Frontal cortex (tissue), 4 donors: Measurements from ENCODE around the gene IQCF5. TPM values are rescaled to one million over a fixed set of nuclear protein-coding genes. Genes with fewer than 3 reads are reported as not detected.
"Not testable (repeated sequence)": the region's sequence is repeated elsewhere in the genome, so short reads cannot be mapped to it uniquely, and the experiment has no call there.

ENCODE experiments used
- DNase-seq, 2 donors: peaks; one replicate each; pipeline ENCODE4 v3.0.0; 2012; ENCODE audit warnings: low spot score in 2 of 2
- FAIRE-seq: peaks from 2 replicates; lab custom pipeline; 2012; peaks lifted over from hg19 to GRCh38; lab: Jason Lieb, UNC
- small RNA-seq: library from RNA; depleted of rRNA; stranded (forward); fragments of <200 nt; gene quantifications from one replicate; pipeline ENCODE3, GENCODE V24; 2014
- total RNA-seq: library from RNA; depleted of rRNA; stranded (reverse); fragments of >200 nt; gene quantifications from one replicate; pipeline ENCODE4 v1.2.3, GENCODE V29; 2014
- donor health status: control.
- donor health status: control.
- donor health status: control.

IQCF5 gene
- total RNA-seq, 1 donor from 2014 or later, result not detected

DNA sequence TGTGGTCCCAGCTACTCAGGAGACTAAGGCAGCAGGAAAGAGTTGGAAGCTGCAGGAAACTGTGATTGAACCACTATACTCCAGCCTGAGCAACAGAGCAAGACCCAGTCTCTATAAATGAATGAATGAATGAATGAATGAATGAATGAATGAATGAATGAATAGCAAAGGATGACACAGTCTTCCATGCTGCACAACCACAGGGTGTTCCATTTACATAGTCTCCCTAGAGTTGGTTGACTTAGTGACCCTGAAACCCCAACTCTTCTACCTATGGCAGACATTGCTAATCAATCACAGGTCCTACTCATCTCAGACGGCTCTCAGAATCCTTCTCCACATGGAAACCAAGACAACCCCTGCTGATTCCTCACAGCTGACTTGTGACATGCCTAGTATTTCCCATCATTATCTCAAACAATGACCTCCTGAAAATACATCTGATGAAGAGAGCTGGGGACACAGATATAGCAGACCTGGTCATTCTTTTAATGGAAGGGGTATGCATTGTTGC lies 2.1 kb downstream of the IQCF5 start:
- FAIRE-seq (no peak), DNase-seq (no peak)

DNA sequence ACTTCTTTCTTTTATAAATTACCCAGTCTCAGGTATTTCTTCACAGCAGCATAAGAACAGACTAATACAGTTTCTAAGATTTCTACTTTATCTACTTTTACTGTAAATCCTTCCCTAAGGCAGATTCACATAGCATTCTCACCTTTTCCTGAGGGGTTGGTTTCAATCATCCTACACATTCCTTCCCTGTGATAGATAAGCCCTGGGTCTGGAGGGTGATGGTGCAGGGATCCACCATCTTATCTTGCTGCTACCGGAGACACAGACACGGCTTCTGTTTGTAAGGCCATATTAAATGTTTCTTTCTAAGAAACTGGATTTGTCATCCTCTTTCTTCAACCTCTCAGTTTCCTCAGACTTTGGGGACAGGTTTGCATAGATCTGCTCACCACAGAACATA lies 6.1 kb downstream of the IQCF5 start:
- no peak for FAIRE-seq

DNA sequence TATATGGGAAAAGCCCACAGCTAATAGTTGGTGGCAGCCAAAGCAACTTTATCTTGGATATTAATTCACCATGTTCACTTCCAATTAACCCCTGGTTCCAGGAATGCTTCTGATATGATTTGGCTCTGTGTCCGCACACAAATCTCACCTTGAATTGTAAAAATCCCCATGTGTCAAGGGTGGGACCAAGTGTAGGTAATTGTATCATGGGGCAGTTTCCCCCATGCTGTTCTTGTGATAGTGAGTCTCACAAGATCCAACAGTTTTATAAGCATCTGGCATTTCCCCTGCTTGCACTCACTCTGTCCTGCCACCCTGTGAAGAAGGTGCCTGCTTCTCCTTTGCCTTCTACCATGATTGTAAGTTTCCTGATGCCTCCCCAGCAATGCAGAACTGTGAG lies 6.5 kb downstream of the IQCF5 start:
- FAIRE-seq, DNase-seq: not testable (repeated sequence)

More for the DNA sequence above, 6.1 kb downstream of the IQCF5 start:
- no peak for DNase-seq

DNA sequence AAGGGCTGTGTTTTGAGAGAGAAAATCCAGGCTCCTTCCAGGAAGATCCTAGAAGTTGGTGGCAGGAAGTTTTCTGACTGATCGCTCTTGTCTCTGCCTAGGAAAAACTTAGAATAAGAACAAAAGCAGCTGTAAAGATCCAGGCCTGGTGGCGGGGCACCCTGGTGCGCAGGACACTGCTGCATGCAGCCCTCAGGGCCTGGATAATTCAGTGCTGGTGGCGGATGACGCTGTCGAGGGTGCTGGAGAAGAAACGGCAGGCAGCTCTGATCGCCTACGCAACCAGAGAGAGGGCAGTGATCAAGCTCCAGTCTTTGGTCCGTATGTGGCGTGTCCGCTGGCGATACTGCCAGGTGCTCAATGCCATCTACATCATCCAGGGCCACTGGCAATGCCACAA lies 12.5 kb downstream of the IQCF5 start:
- no peak for FAIRE-seq
- no peak for DNase-seq

DNA sequence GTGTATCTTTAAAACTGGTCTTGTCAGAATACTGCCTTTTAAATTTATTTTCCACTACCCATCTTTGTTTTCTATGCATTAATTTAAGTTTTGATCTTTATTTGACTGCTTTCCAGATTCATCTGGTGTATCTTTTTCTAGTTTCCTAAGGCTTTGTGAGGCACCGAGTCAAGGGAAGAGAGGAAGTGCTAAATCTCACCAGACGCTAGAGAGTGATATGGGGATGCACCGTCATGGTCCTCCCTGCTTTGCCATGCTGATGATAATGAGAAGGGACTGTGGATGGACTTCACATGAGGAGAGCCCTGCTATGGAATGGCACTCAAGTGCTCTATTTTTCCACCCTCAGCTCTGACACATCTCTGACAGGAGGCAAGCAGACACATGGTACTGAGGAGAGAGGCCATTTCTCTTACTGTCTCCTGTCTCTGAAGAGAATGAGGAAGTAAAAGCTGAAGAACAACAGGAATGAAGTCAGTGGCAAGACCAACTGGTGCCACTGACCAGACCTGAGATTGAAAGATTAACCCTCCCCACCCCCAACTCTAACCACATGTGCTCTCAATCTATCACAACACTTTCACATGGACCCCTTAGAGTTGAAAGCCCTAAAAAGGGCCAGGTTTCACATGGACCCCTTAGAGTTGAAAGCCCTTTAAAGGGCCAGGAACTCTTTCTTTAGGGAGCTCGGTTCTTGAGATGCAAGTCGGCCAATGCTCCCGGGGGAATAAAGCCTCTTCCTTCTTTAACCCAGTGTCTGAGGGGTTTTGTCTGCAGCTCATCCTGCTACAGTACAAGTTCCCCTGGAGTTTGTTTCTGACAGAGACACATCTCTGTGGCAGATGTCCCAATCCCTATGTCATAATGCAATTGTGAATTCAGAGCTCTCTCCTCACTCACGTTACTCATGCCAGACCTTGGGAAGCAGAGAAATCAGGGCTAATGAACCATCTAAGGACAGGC lies 14.4 kb downstream of the IQCF5 start, which contains the start of gene IQCF2:
Gene IQCF2 (plus strand): TSS at position 913 of the 963 bp plus-strand sequence. CDS start 52 bp downstream, outside the sequence.
- FAIRE-seq, result no peak
- no peak for DNase-seq

DNA sequence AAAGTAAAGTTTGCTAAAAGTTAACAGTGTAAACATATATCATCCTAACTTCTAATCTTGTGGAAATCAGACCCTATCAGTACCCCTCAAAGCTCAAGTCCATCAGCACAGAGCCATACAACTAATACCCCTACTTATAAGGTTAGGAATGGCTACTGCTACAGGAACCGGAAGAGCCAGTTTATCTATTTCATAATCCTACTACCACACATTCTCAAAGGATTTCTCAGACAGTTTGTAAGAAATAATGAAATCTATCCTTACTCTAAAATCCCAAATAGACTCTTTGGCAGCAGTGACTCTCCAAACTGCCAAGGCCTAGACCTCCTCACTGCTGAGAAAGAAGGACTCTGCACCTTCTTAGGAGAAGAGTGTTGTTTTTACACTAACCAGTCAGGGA lies 20.0 kb downstream of the IQCF5 start:
- not testable (repeated sequence) for DNase-seq, FAIRE-seq

DNA sequence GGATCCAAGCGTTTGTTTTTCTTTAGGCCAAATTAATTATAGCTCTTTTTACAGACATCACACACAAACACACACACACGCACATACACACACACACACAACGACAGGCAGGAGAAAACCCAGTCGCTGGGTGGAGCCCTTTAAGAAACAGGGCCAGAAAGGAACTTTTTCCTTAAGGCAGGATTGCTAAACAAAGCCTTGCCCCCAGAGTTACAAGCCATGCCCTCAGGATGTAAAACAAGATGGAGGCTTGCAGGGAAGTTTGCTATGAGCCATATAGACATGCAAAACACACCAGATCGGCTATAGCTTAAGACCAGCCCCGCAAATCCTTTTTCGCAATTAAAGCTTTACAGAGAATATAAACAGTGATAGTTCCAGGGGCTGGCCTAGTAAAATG lies 30.3 kb downstream of the IQCF5 start:
- DNase-seq, result no peak
- FAIRE-seq, result no peak

DNA sequence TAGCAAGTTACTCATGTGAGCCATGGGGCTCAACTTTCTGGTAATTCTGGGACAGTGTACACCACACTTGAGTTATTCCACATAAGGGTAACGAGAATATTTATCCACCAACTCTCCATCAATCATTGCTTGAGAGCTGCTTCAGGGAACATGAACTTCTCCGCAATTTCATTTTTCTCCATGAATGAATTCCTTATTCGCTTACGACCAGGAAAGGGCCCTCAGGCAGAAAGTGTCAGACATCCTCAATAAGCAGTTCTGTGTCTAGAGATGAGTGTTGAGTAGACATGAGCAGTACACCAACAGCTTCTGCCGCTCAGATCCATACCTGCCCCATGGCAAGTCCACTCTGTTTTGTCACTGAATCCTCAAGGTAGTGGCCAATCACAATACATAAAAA lies 38.8 kb downstream of the IQCF5 start:
- FAIRE-seq, result no peak
- no peak for DNase-seq

DNA sequence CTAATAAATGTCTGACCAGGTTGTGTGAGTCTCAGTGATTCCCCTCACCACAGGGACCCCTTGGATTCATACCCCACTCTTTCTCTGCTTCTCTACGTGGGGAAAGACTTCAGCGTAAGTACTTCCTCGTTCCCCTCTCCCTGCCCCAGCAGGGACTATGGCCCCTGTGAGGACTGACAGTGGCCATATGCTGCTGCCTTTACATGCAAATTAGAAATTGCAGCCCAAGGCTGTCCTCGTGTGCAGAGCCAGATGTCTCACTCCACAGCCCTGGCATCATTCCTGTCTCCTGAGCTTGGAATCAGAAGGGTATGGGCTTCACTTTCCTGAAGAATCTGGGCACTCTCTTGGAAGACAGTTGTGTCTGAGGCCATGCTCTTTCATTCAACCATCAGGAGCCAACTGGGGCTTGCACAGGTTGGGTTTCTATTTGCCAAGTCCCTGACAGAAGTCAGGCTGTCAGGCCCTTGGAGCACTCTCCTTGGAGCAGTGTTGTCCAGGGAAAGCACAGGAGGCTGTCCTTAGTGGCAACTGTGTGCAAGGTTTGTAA lies 44.5 kb downstream of the IQCF5 start:
- DNase-seq (no peak), FAIRE-seq (no peak)

DNA sequence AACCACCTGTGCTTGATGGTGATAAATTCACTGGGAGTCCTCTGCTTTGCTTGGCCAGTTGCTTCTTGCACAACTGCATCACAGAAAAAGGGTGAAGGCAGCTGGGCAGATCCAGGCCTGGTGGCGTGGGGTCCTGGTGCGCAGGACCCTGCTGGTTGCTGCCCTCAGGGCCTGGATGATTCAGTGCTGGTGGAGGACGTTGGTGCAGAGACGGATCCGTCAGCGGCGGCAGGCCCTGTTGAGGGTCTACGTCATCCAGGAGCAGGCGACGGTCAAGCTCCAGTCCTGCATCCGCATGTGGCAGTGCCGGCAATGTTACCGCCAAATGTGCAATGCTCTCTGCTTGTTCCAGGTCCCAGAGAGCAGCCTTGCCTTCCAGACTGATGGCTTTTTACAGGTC lies 45.1 kb downstream of the IQCF5 start:
- no peak for FAIRE-seq
- no peak for DNase-seq

DNA sequence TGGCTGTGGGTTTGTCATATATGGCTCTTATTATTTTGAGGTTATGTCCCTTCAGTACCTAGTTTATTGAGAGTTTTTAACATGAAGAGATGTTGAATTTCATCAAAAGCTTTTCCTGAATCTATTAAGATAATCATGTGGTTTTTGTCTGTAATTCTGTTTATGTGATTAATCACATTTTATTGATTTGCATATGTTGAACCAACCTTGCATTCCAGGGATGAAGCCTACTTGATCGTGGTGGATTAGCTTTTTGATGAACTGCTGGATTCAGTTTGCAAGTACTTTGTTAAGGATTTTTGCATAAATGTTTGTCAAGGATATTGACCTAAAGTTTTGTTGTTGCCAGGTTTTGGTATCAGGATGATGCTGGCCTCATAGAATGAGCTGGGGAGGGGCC lies 47.1 kb downstream of the IQCF5 start:
- DNase-seq, result no peak
- no peak for FAIRE-seq

Small RNA genes lying within 50 kb of the gene (small RNA-seq; reads per million reads assigned to genes)
- gene RN7SL504P, result not detected

Other genes with a start within 250 kb of the IQCF5 start
- 17.9 TPM for gene TEX264, start 204.3 kb downstream of the IQCF5 start, total RNA-seq
- gene GRM2, start 168.5 kb downstream of the IQCF5 start, total RNA-seq, result 6.5 TPM
- not detected for gene IQCF6, start 96.4 kb downstream of the IQCF5 start, total RNA-seq
- not detected for gene IQCF2, start 14.0 kb downstream of the IQCF5 start, total RNA-seq
- gene IQCF1, start 27.8 kb upstream of the IQCF5 start, total RNA-seq, result not detected
- 20.8 TPM for gene RRP9, start 66.3 kb upstream of the IQCF5 start, total RNA-seq
- gene PARP3, start 66.8 kb upstream of the IQCF5 start, total RNA-seq, result 3.3 TPM
- gene GPR62, start 79.8 kb upstream of the IQCF5 start, total RNA-seq, result 0.41 TPM
- gene PCBP4, start 91.9 kb upstream of the IQCF5 start, total RNA-seq, result 45.7 TPM
- 1.6 TPM for gene ABHD14B, start 98.4 kb upstream of the IQCF5 start, total RNA-seq
- gene ABHD14A, start 99.5 kb upstream of the IQCF5 start, total RNA-seq, result 22.8 TPM
- gene ACY1, start 107.9 kb upstream of the IQCF5 start, total RNA-seq, result 3.3 TPM
- gene RPL29, start 120.3 kb upstream of the IQCF5 start, total RNA-seq, result 852 TPM
- gene DUSP7, start 181.0 kb upstream of the IQCF5 start, total RNA-seq, result 8.6 TPM